Measurements from ENCODE around the gene EMC8.

DNA sequence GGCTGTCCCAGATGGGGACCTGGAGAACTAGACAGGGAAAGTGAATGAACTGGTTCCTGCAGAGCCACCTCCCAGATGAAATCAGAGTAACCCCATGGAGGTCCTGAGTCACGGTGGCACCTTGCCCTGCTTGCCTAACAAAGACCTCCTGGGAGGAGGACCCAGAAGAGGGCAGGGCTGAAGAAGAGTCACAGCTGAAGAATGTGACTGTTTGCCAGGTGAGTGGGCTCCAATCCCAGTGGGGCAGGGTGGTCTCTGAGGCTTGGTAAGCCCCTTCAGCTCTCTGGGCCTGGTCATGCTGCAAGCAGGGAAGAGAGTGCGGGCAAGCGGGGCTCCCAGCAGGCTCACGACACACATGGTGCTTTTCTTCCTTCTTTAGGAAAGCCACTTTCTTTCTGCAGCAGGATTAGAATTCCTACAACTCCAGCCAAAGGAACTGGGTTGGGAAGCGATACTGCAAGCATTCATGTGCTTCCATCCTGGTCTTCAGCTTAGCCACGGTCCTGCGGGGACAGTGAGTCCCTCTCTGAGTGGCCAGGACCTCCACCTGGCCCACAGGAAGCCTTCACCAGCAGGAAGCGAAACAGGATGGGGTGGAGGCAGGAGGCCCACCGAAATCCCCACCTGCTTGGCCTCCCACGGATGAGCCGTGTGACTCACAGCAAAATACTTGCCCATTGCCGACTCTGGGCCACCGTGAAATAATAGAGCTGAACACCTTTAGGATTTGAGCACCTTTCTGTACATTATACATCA lies 52.7 kb downstream of the EMC8 start:
- TF ChIP-seq ZNF274 (IDR thresholded peaks at IDR 0.05; ENCODE audit: low read length) = no peak
- TF ChIP-seq ZNF274 (tag by site-specific recombination; IDR thresholded peaks at IDR 0.05; ENCODE audit: borderline replicate concordance) = no peak
- TF ChIP-seq, protein P1, sequence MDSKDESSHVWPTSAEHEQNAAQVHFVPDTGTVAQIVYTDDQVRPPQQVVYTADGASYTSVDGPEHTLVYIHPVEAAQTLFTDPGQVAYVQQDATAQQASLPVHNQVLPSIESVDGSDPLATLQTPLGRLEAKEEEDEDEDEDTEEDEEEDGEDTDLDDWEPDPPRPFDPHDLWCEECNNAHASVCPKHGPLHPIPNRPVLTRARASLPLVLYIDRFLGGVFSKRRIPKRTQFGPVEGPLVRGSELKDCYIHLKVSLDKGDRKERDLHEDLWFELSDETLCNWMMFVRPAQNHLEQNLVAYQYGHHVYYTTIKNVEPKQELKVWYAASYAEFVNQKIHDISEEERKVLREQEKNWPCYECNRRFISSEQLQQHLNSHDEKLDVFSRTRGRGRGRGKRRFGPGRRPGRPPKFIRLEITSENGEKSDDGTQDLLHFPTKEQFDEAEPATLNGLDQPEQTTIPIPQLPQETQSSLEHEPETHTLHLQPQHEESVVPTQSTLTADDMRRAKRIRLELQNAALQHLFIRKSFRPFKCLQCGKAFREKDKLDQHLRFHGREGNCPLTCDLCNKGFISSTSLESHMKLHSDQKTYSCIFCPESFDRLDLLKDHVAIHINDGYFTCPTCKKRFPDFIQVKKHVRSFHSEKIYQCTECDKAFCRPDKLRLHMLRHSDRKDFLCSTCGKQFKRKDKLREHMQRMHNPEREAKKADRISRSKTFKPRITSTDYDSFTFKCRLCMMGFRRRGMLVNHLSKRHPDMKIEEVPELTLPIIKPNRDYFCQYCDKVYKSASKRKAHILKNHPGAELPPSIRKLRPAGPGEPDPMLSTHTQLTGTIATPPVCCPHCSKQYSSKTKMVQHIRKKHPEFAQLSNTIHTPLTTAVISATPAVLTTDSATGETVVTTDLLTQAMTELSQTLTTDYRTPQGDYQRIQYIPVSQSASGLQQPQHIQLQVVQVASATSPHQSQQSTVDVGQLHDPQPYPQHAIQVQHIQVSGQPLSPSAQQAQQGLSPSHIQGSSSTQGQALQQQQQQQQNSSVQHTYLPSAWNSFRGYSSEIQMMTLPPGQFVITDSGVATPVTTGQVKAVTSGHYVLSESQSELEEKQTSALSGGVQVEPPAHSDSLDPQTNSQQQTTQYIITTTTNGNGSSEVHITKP (tag by site-specific recombination; IDR thresholded peaks at IDR 0.05) = no peak
- TF ChIP-seq, protein P2, sequence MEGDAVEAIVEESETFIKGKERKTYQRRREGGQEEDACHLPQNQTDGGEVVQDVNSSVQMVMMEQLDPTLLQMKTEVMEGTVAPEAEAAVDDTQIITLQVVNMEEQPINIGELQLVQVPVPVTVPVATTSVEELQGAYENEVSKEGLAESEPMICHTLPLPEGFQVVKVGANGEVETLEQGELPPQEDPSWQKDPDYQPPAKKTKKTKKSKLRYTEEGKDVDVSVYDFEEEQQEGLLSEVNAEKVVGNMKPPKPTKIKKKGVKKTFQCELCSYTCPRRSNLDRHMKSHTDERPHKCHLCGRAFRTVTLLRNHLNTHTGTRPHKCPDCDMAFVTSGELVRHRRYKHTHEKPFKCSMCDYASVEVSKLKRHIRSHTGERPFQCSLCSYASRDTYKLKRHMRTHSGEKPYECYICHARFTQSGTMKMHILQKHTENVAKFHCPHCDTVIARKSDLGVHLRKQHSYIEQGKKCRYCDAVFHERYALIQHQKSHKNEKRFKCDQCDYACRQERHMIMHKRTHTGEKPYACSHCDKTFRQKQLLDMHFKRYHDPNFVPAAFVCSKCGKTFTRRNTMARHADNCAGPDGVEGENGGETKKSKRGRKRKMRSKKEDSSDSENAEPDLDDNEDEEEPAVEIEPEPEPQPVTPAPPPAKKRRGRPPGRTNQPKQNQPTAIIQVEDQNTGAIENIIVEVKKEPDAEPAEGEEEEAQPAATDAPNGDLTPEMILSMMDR (tag by site-specific recombination; IDR thresholded peaks at IDR 0.05) = no peak
- TF ChIP-seq ZNF121 (tag by site-specific recombination; IDR thresholded peaks at IDR 0.05) = no peak
- TF ChIP-seq, protein P3, sequence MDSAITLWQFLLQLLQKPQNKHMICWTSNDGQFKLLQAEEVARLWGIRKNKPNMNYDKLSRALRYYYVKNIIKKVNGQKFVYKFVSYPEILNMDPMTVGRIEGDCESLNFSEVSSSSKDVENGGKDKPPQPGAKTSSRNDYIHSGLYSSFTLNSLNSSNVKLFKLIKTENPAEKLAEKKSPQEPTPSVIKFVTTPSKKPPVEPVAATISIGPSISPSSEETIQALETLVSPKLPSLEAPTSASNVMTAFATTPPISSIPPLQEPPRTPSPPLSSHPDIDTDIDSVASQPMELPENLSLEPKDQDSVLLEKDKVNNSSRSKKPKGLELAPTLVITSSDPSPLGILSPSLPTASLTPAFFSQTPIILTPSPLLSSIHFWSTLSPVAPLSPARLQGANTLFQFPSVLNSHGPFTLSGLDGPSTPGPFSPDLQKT (IDR thresholded peaks at IDR 0.05; ENCODE audit: borderline replicate concordance, low read depth, low read length) = no peak
- no peak for TF ChIP-seq ZFHX2 (tag by site-specific recombination; conservative IDR thresholded peaks at IDR 0.05)
- TF ChIP-seq MYNN (tag by site-specific recombination; IDR thresholded peaks at IDR 0.05; ENCODE audit: borderline replicate concordance) = no peak
- no peak for TF ChIP-seq ZNF501 (tag by site-specific recombination; IDR thresholded peaks at IDR 0.05)

All from HEK293 (cell line).